ENCODE measurements around the gene PI4K2A. TPM values are rescaled to one million over a fixed set of nuclear protein-coding genes. Genes with fewer than 3 reads are reported as not detected.

Gene PI4K2A
- total RNA-seq, 4 donors from 2014 or later: 14.8 to 25.8 (median 22.7) TPM

DNA sequence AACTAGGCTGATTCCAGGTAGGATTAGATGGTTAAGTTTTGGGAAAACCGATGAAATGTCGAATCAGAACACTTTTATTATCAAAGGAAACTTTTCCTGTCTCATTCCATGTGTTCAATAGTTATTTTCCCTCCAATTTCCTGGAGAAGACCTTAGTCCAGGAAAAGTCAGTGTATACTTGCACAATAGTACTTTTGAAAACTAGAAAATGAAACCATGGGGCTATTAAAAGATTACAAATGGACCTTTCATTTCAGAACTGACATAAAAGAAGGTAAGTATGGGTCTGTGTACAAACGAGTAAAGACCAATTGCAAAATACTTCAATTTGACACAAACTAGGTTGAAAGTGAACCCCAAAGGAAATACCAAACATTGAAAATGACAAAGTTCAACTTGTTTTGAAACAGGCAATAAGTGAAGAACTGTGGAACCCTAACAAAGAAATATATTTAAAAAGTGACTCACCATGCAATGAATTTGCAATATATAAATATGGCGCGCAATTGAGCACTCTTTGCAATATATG lies 44.5 kb downstream of the PI4K2A start:
- H3K4me1 ChIP-seq: peaks cover 6 to 83% (median 26%) of the 10 kb centered on the region in 3 donors
- ATAC-seq: no peak
- WGBS, 2 donors (ENCODE audit: low coverage in 1 of 2): 56 to 57% methylated on average over 5 of the region's 5 CpGs
- TF ChIP-seq POLR2AphosphoS5 (IDR thresholded peaks at IDR 0.05) (peak; percentile 9), POLR2A (IDR thresholded peaks at IDR 0.05) (no peak)
- no peaks in the 10 kb centered on the region for H3K27me3 ChIP-seq
- H3K9me3 ChIP-seq: no peaks in the 10 kb centered on the region
- peak overlapping the region; percentile 84 to 97 (median 94) for H3K27ac ChIP-seq
- peaks cover 0 to 4% of the 10 kb centered on the region in 2 donors for H3K36me3 ChIP-seq
- peak overlapping the region; percentile 58 to 82 for H3K4me3 ChIP-seq

DNA sequence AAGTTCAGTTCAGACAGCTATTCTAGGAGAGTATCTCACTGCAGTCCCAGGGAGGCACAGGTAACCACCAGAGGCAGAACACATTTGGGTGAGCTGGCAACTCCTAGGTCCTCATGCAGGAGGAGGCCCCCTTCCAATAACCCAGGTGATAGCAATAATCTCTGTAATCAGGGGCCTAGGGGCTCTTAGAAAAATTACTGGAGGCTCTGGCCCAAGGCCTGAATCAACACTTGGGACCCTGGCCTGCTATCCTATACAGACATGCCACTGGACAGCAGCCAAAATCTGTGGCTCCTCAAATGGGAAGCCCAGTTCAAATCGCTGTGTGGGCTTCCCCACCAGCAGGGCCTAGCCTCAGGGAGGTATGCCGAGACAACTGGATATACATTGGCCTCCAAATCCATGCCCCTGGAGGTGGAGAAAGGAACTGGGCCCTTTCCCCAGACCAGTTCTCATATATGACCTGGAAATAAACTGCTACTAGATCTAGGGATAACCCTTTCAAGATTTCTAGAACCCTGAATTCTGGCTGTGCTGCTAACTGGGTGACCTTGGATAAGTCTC lies 45.0 kb downstream of the PI4K2A start:
- no peak for ATAC-seq
- WGBS, 2 donors (ENCODE audit: low coverage in 1 of 2): no CpG with 5 or more reads among the region's 2 CpGs
- Histone ChIP-seq H3K27ac (peak overlapping the region; percentile 84 to 97 (median 94)), H3K27me3 (no peaks in the 10 kb centered on the region), H3K9me3 (no peaks in the 10 kb centered on the region), H3K4me3 (peak overlapping the region; percentile 58 to 82), H3K4me1 (peaks cover 6 to 78% (median 26%) of the 10 kb centered on the region in 3 donors), H3K36me3 (no peaks in the 10 kb centered on the region)
- TF ChIP-seq, protein P1, sequence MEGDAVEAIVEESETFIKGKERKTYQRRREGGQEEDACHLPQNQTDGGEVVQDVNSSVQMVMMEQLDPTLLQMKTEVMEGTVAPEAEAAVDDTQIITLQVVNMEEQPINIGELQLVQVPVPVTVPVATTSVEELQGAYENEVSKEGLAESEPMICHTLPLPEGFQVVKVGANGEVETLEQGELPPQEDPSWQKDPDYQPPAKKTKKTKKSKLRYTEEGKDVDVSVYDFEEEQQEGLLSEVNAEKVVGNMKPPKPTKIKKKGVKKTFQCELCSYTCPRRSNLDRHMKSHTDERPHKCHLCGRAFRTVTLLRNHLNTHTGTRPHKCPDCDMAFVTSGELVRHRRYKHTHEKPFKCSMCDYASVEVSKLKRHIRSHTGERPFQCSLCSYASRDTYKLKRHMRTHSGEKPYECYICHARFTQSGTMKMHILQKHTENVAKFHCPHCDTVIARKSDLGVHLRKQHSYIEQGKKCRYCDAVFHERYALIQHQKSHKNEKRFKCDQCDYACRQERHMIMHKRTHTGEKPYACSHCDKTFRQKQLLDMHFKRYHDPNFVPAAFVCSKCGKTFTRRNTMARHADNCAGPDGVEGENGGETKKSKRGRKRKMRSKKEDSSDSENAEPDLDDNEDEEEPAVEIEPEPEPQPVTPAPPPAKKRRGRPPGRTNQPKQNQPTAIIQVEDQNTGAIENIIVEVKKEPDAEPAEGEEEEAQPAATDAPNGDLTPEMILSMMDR (IDR thresholded peaks at IDR 0.05): peak in 2 of 4 experiments; percentile 40 to 51
- no peak for TF ChIP-seq POLR2AphosphoS5 (IDR thresholded peaks at IDR 0.05)

DNA sequence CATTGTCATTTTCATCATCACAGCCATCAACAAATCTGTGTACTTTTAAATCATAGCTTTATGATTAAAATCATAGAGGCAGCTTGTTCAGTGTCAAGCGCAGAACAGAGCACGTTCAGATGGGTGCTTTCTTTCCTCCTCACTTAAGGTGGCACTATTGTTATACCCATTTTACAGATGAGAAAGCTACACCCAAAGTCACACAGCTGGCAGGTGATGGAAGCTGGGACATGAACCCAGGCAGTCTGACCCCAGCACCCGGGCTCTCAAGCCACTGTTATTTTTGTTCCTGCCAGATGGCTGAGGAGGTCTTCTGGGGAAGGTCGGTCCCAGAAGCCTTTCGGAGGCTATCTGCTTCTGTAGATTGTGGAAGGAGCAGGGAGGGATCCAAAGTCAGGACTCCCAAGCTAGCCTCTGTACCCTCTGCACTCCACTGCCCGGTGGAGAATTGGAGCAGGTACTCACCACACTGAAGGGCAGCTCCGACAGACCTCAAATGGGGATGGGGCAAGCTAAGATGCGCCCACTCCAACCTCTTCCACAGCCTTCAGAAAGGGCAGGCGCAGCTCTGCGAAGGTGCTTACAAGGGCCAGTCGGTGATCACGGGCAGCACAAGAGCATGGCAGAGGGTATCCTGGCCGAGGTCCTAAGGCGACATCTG lies 46.0 kb downstream of the PI4K2A start:
- peak overlapping the region; percentile 58 to 82 for H3K4me3 ChIP-seq
- H3K9me3 ChIP-seq: no peaks in the 10 kb centered on the region
- peak overlapping the region; percentile 84 to 97 (median 94) for H3K27ac ChIP-seq
- H3K36me3 ChIP-seq: no peaks in the 10 kb centered on the region
- no peaks in the 10 kb centered on the region for H3K27me3 ChIP-seq
- ATAC-seq: no peak
- 39 to 50% methylated on average over 2 to 3 of the region's 14 CpGs for WGBS, 2 donors (ENCODE audit: low coverage in 1 of 2)
- peaks cover 6 to 68% (median 26%) of the 10 kb centered on the region in 3 donors for H3K4me1 ChIP-seq
- no peak for TF ChIP-seq POLR2AphosphoS5 (IDR thresholded peaks at IDR 0.05)
- no peak for TF ChIP-seq POLR2A (IDR thresholded peaks at IDR 0.05)
- TF ChIP-seq, protein P1 (IDR thresholded peaks at IDR 0.05): no peak
- no peak for TF ChIP-seq EP300 (IDR thresholded peaks at IDR 0.05)

DNA sequence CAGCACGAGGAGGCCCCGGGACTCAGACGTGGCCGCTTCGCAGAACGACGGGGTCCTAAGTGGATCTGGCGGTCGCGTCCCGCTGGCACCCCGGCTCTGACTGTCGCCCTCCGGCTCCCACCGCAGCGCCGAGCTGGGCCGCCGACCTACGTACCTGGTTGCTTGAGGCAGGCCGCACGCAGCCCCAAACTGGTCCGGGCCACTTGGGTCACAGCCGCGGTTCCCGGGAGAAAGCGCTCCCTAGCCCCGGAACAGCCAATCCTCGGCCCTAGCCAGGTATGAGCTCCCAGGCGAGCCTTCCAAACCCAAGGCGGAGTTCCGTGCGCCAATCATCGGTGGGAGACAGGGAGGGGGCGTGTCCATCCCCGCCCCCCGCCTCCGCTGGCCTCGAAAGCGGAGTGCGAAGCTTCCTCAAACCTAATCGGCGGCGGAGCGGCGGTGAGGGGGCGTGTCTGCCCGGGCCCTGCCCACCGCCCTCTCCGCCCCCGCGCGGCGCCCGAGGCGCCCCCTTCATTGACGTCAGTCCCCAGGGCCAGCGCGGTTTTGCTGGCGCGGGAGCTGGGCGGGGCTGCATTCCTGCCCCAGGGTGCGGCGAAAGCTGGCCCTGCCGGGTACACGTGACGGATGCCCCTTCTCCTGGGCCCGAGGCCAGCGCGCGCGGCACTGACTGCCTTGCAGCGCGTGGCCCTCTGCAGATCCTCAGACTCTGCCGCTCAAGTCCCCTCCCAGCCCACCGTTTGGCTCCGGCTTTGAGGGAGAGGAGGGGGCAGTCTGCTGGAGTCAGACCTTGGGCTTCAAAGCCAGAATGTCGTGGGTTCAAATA lies 46.7 kb downstream of the PI4K2A start, which contains the start of gene AVPI1:
AVPI1 (minus strand) TSS at position 280 of the 823 bp plus-strand sequence. CDS start 7,336 bp downstream, outside the sequence.
- Histone ChIP-seq H3K4me3 (peak within 1 kb of the TSS; percentile 58 to 82), H3K36me3 (no peaks in the 10 kb centered on the region), H3K4me1 (peaks cover 6 to 62% (median 26%) of the 10 kb centered on the region in 3 donors), H3K9me3 (no peaks in the 10 kb centered on the region), H3K27me3 (no peaks in the 10 kb centered on the region), H3K27ac (peak within 1 kb of the TSS; percentile 93 to 97 (median 96))
- ATAC-seq: peak; percentile 90
- 0% methylated on average over 1 of the region's 78 CpGs; no CpG with 5 or more reads in 1 of the 2 donors for WGBS, 2 donors (ENCODE audit: low coverage in 1 of 2)
- TF ChIP-seq EP300 (IDR thresholded peaks at IDR 0.05) (peak; percentile 97), POLR2A (IDR thresholded peaks at IDR 0.05) (peak; percentile 99), POLR2AphosphoS5 (IDR thresholded peaks at IDR 0.05) (peak; percentile 98)
- TF ChIP-seq, protein P1 (IDR thresholded peaks at IDR 0.05): no peak

Data from gastroesophageal sphincter (tissue), 4 donors.